Stimulated activated naive CD4-positive, alpha-beta T cell treated with Interleukin-2 at 50 U/mL for 16 hours (primary cell): ENCODE measurements around the gene CIITA.
"Not testable (repeated sequence)": the region's sequence is repeated elsewhere in the genome, so short reads cannot be mapped to it uniquely, and the experiment has no call there.

Source experiments
- DNase-seq: peaks from one replicate; lab custom pipeline; 2025; lab: John Stamatoyannopoulos, UW

Gene CIITA

GRCh38 chr16:10937068-10937859, 60.3 kb downstream of the CIITA start:
- DNase-seq = no peak

- DNase-seq = peak; percentile 14
Measured at GRCh38 chr16:10938321-10938720, 61.3 kb downstream of the CIITA start.

- no peak for DNase-seq
Measured at GRCh38 chr16:10938796-10939648, 62.0 kb downstream of the CIITA start.

GRCh38 chr16:10939649-10940234, 62.7 kb downstream of the CIITA start:
- no peak for DNase-seq

GRCh38 chr16:10940501-10941079, 63.6 kb downstream of the CIITA start:
- DNase-seq = no peak

- no peak for DNase-seq
Measured at GRCh38 chr16:10941127-10941933, 64.3 kb downstream of the CIITA start.

GRCh38 chr16:10941935-10942351, 64.9 kb downstream of the CIITA start:
- not testable (repeated sequence) for DNase-seq

GRCh38 chr16:10942352-10943063, 65.5 kb downstream of the CIITA start, which contains the start of gene DEXI:
Gene DEXI, minus strand, starts transcription at chr16:10942468. Its CDS starts 463 bp downstream, at chr16:10942005.
- DNase-seq = peak; percentile 93

- no peak for DNase-seq
Measured at GRCh38 chr16:10943064-10943353, 66.0 kb downstream of the CIITA start.

- DNase-seq = peak; percentile 94
Measured at GRCh38 chr16:10944249-10945064, 67.5 kb downstream of the CIITA start, which contains the start of gene CLEC16A. Gene CLEC16A, plus strand, starts transcription at chr16:10944564. Its CDS starts 154 bp downstream, at chr16:10944718.

GRCh38 chr16:10945065-10945787, 68.2 kb downstream of the CIITA start:
- no peak for DNase-seq

- DNase-seq = no peak
Measured at GRCh38 chr16:10946308-10946707, 69.3 kb downstream of the CIITA start.

- no peak for DNase-seq
Measured at GRCh38 chr16:10947211-10947787, 70.3 kb downstream of the CIITA start.

GRCh38 chr16:10949424-10949970, 72.5 kb downstream of the CIITA start:
- DNase-seq = peak; percentile 11

- no peak for DNase-seq
Measured at GRCh38 chr16:10950393-10950792, 73.4 kb downstream of the CIITA start.

GRCh38 chr16:10951026-10951425, 74.0 kb downstream of the CIITA start:
- no peak for DNase-seq

GRCh38 chr16:10954903-10955302, 77.9 kb downstream of the CIITA start:
- no peak for DNase-seq

- DNase-seq = peak; percentile 6
Measured at GRCh38 chr16:10957771-10958482, 80.9 kb downstream of the CIITA start.
